ENCODE results near the gene NEK4. TPM values are rescaled to one million over a fixed set of nuclear protein-coding genes. Genes with fewer than 3 reads are reported as not detected.

Gene NEK4
- total and polyA plus RNA-seq, 10 of the 15 experiments (the other 5 are each of a cell fraction or from before 2014, with no cell fraction given): 7.0 to 29.1 (median 16.4) TPM

DNA sequence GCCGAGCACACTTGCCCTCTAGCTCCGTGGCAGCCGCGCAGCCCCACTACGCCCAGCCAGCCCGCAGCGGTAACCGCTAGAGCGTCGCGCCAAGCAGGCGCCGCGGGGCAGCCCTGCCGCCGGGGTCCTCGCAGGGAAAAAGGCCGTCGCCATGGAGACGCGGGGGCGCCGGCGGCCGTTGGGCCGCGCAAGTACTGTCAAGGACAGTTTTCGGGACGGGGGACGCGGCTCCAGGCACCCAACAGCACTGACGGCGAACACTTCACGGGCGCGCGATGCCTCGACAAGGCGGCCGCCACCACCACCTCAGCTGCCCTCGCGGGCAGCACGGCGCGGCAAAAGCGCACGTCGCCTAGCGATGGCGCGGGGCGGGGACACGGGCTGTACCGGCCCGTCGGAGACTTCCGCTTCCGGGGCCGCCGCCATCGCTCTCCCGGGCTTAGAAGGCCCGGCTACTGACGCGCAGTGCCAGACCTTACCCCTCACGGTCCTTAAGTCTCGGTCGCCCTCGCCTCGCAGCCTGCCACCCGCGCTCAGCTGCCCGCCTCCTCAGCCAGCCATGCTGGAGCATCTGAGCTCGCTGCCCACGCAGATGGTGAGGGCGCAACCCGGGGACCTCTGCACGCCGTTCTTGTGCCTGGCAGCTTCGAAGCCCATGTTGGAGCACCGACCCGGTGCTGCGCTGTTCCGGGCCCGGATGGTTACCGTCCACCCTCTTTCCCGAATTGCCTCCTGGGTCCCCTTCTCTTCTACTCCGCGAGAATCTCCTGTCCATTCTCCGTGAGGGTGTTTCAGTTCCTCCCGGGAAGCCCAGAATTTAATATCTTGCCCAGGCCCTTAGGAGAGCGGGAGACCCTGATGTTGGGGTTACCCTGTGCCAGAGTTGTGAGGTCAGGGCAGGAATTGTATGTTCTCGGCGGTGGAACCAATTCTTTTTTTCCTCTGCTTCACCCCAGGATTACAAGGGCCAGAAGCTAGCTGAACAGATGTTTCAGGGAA, 64.8 kb downstream of the NEK4 start, which contains the start of the genes GLT8D1 and SPCS1:
Gene GLT8D1, minus strand, starts transcription at position 104 of the 999 bp plus-strand sequence. CDS start 5,331 bp downstream, outside the sequence.
Gene SPCS1, plus strand, starts transcription at position 419 of the 999 bp plus-strand sequence. Its CDS starts 141 bp downstream, at position 560.
- Histone ChIP-seq H3K4me3 (peak within 1 kb of the TSS; percentile 90), H2AFZ (ENCODE audit: control insufficient read depth, low read depth, low read length) (peak within 1 kb of the TSS; percentile 100), H3K27me3 (replicated peaks in 1 of 2; ENCODE audit: control insufficient read depth in 2 of 2, insufficient read depth in 2 of 2, low read length in 1 of 2) (no peaks in the 10 kb centered on the region), H3K36me3 (ENCODE audit: control insufficient read depth in 2 of 2, insufficient read depth in 2 of 2, low read length in 1 of 2) (peaks cover 3 to 14% of the 10 kb centered on the region in 2 experiments; a peak in 3 of 4 replicates), H3K4me2 (ENCODE audit: control insufficient read depth, insufficient read depth) (peak within 1 kb of the TSS; percentile 92), H3K27ac (ENCODE audit: control insufficient read depth, insufficient read depth) (peak within 1 kb of the TSS; percentile 75), H3K9me3 (replicated peaks; ENCODE audit: control insufficient read depth, insufficient read depth, low read length) (no peaks in the 10 kb centered on the region; the same call in 2 of the 3 replicates), H3K9ac (ENCODE audit: control insufficient read depth, insufficient read depth, low read length) (peak within 1 kb of the TSS; percentile 92), H4K20me1 (ENCODE audit: control insufficient read depth, insufficient read depth) (no peaks in the 10 kb centered on the region), H3K4me1 (ENCODE audit: control insufficient read depth, insufficient read depth, low read length) (peaks cover 30% of the 10 kb centered on the region), H3K79me2 (ENCODE audit: control insufficient read depth, insufficient read depth, low read length) (peaks cover 62% of the 10 kb centered on the region)
- FAIRE-seq: no peak
- intact Hi-C loops (cut with micrococcal nuclease; ENCODE audit: unreplicated experiment): loop anchor here (2.0 to 10.0 kb wide), 3 partner anchors 19 to 339 kb away; partner anchors contain the start of genes GNL3, NEK4 and SFMBT1
- ATAC-seq: peak; percentile 92
- CTCF ChIA-PET: interaction anchor here (0.8 to 1.0 kb wide), 2 partner anchors 93 to 475 kb away, joined by 3 read pairs; no protein-coding TSS in a partner anchor
- no TSS peak for BruUV-seq (replicated peaks)
- DNase-seq (ENCODE audit: low read depth, low spot score): no peak
- under 1% methylated on average over 88 of the region's 94 CpGs for WGBS (ENCODE audit: insufficient coverage, insufficient replicate concordance, low lambda C conversion rate, missing lambda C conversion rate)
- POLR2A ChIA-PET: interaction anchor here (0.5 to 4.1 kb wide), 14 partner anchors 9 to 371 kb away, joined by 3 to 25 read pairs (median 4); partner anchors contain the start of gene GNL3
- in situ Hi-C loops (cut with MboI): no loop called here
- RAD21 ChIA-PET (ENCODE audit: unreplicated experiment): interaction anchor here (1.0 to 2.2 kb wide), 4 partner anchors 9 to 65 kb away, joined by 3 to 8 read pairs (median 4); partner anchors contain the start of gene NEK4
- SMC1A ChIA-PET (ENCODE audit: uncharacterized antibody, unreplicated experiment): interaction anchor here (0.8 to 3.4 kb wide), 5 partner anchors 9 to 27 kb away, joined by 3 to 17 read pairs (median 5); no protein-coding TSS in a partner anchor
- TF ChIP-seq, protein P1, sequence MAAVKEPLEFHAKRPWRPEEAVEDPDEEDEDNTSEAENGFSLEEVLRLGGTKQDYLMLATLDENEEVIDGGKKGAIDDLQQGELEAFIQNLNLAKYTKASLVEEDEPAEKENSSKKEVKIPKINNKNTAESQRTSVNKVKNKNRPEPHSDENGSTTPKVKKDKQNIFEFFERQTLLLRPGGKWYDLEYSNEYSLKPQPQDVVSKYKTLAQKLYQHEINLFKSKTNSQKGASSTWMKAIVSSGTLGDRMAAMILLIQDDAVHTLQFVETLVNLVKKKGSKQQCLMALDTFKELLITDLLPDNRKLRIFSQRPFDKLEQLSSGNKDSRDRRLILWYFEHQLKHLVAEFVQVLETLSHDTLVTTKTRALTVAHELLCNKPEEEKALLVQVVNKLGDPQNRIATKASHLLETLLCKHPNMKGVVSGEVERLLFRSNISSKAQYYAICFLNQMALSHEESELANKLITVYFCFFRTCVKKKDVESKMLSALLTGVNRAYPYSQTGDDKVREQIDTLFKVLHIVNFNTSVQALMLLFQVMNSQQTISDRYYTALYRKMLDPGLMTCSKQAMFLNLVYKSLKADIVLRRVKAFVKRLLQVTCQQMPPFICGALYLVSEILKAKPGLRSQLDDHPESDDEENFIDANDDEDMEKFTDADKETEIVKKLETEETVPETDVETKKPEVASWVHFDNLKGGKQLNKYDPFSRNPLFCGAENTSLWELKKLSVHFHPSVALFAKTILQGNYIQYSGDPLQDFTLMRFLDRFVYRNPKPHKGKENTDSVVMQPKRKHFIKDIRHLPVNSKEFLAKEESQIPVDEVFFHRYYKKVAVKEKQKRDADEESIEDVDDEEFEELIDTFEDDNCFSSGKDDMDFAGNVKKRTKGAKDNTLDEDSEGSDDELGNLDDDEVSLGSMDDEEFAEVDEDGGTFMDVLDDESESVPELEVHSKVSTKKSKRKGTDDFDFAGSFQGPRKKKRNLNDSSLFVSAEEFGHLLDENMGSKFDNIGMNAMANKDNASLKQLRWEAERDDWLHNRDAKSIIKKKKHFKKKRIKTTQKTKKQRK (IDR thresholded peaks at IDR 0.05; ENCODE audit: low read depth, low read length): no peak
- peak; percentile 18 for TF ChIP-seq SP1 (IDR thresholded peaks at IDR 0.05; ENCODE audit: low read depth, low read length)
- TF ChIP-seq SMAD5 (IDR thresholded peaks at IDR 0.05; ENCODE audit: low read depth): peak; percentile 31; the same call in 1 of the 2 replicates
- TF ChIP-seq MTA2 (IDR thresholded peaks at IDR 0.05; ENCODE audit: low read depth): no peak
- TF ChIP-seq TARDBP (IDR thresholded peaks at IDR 0.05; ENCODE audit: borderline replicate concordance): no peak
- no peak for TF ChIP-seq SREBF2 (IDR thresholded peaks at IDR 0.05; ENCODE audit: low read length)
- TF ChIP-seq, protein P2, sequence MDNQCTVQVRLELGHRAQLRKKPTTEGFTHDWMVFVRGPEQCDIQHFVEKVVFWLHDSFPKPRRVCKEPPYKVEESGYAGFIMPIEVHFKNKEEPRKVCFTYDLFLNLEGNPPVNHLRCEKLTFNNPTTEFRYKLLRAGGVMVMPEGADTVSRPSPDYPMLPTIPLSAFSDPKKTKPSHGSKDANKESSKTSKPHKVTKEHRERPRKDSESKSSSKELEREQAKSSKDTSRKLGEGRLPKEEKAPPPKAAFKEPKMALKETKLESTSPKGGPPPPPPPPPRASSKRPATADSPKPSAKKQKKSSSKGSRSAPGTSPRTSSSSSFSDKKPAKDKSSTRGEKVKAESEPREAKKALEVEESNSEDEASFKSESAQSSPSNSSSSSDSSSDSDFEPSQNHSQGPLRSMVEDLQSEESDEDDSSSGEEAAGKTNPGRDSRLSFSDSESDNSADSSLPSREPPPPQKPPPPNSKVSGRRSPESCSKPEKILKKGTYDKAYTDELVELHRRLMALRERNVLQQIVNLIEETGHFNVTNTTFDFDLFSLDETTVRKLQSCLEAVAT (IDR thresholded peaks at IDR 0.05): peak; percentile 61; the same call in 1 of the 2 replicates
- TF ChIP-seq, protein P3, sequence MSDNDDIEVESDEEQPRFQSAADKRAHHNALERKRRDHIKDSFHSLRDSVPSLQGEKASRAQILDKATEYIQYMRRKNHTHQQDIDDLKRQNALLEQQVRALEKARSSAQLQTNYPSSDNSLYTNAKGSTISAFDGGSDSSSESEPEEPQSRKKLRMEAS (IDR thresholded peaks at IDR 0.05; ENCODE audit: low read depth, low read length): peak; percentile 65
- TF ChIP-seq ETV6 (conservative IDR thresholded peaks at IDR 0.05 in 1 of 2, IDR thresholded peaks at IDR 0.05 in 1 of 2; ENCODE audit: borderline replicate concordance in 1 of 2, low read depth in 1 of 2): no peak
- TF ChIP-seq CBX3 (IDR thresholded peaks at IDR 0.05; ENCODE audit: borderline replicate concordance, low read depth): no peak
- TF ChIP-seq STAT1 (conservative IDR thresholded peaks at IDR 0.05): peak; percentile 88; the same call in 1 of the 2 replicates
- TF ChIP-seq SMAD1 (IDR thresholded peaks at IDR 0.05; ENCODE audit: low read depth, partially characterized antibody): no peak
- TF ChIP-seq, protein P4, sequence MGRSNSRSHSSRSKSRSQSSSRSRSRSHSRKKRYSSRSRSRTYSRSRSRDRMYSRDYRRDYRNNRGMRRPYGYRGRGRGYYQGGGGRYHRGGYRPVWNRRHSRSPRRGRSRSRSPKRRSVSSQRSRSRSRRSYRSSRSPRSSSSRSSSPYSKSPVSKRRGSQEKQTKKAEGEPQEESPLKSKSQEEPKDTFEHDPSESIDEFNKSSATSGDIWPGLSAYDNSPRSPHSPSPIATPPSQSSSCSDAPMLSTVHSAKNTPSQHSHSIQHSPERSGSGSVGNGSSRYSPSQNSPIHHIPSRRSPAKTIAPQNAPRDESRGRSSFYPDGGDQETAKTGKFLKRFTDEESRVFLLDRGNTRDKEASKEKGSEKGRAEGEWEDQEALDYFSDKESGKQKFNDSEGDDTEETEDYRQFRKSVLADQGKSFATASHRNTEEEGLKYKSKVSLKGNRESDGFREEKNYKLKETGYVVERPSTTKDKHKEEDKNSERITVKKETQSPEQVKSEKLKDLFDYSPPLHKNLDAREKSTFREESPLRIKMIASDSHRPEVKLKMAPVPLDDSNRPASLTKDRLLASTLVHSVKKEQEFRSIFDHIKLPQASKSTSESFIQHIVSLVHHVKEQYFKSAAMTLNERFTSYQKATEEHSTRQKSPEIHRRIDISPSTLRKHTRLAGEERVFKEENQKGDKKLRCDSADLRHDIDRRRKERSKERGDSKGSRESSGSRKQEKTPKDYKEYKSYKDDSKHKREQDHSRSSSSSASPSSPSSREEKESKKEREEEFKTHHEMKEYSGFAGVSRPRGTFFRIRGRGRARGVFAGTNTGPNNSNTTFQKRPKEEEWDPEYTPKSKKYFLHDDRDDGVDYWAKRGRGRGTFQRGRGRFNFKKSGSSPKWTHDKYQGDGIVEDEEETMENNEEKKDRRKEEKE (IDR thresholded peaks at IDR 0.05): no peak

Data from GM12878 (cell line).